H7 (cell line): ENCODE results near the gene VAPA. TPM values are rescaled to one million over a fixed set of nuclear protein-coding genes. Genes with fewer than 3 reads are reported as not detected.

Experiments used
- DNase-seq: peaks from one replicate; pipeline ENCODE4 v3.0.0; 2012
- H3K27me3 ChIP-seq: 2 replicates; pipeline ENCODE4 v1.6.0; 2011; ENCODE audit warnings: mild to moderate bottlenecking, low read length; ENCODE audit not compliant: control insufficient read depth, insufficient read depth
- H3K36me3 ChIP-seq: replicated peaks from 2 replicates; pipeline ENCODE4 v1.5.1; 2011; ENCODE audit warnings: low read length; ENCODE audit not compliant: control insufficient read depth, insufficient read depth
- H3K4me3 ChIP-seq: 2 replicates; pipeline ENCODE4 v1.5.1; 2011; ENCODE audit warnings: low read depth, mild to moderate bottlenecking, control low read depth, low read length, moderate library complexity; ENCODE audit not compliant: insufficient read depth
- total RNA-seq: library from RNA; depleted of rRNA; stranded (reverse); fragments of >200 nt; shearing (Covaris generic); gene quantifications from 2 replicates; pipeline ENCODE4 v1.2.3, GENCODE V29; 2014

VAPA gene
- total RNA-seq, 1 experiment from 2014 or later: 121 TPM

DNA sequence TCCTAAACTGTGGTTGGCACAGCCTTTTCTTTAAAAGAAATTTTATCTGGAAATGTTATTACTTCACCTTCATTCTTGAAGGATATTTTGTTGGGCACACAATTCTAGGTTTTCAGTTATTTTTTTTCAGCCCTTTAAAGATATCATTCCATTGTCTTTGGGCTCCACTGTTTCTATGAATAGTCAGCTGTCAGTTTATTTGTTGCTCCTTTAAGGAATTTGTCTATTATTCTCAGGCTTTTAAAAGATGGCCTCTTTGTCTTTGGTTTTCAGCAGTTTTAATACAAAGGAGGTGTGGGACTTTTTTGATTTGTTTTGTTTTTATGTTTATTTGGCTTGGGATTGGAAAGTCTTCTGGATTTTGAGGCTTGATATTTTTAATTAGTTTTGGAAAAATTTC lies 61.8 kb downstream of the VAPA start:
- Histone ChIP-seq H3K4me3 (no peak overlapping the region), H3K27me3 (no peaks in the 10 kb centered on the region), H3K36me3 (no peaks in the 10 kb centered on the region)
- no peak for DNase-seq

DNA sequence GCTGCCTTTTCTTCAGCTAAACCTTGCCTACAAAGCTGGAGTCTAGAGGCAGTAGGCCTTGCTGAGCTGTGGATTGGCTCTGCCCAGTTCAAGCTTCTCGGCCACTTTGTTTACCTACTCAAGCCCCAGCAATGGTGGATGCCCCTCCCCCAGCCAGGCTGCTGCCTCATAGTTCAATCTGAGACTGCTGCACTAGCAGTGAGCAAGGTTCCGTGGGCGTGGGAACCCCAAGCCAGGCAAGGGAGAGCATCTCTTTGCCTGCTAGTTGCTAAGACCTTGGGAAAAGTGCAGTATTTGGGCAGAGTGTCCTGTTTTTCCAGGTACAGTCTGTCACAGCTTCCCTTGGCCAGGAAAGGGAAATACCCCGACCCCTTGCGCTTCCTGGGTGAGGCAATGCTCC lies 68.9 kb downstream of the VAPA start:
- no peak overlapping the region for H3K4me3 ChIP-seq
- H3K36me3 ChIP-seq: no peaks in the 10 kb centered on the region
- DNase-seq: no peak
- no peaks in the 10 kb centered on the region for H3K27me3 ChIP-seq

DNA sequence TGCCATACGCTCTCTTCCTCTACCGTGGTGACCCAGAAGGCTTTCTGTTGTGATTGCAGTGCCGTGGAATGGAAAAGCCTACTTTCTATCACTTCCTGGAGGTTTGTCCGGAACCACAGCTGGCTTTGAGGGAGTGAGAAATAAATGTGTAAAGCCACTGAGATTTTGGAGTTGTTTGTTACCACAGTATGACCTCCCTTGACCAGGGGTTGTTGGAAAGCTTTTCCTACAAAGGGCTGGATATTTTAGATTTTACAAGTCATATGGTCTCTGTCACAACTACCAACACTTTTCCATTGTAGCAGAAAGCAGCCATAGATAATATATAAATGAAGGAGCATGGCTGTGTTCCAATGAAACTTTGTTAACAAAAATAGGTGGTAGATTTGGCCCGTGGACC lies 70.3 kb downstream of the VAPA start:
- Histone ChIP-seq H3K36me3 (no peaks in the 10 kb centered on the region), H3K4me3 (no peak overlapping the region), H3K27me3 (no peaks in the 10 kb centered on the region)
- no peak for DNase-seq

DNA sequence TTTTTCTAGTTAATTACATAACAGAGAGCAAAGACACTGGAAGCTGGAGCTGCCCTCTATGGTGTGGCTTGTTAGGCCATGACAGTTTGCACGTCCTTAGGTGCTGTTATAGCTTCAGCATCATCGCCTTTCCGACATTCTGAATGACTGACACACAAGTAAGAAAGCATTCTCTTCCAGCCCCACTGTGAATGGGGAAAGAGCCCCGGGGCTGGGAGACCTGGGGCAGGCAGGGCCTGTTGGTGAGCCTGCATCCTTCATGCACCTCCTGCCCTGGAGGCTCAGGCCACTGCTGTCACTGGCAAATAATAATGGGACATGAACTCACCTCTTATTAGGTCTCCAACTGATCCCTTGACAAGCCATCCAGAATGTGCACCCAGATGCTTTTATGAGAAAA lies 71.8 kb downstream of the VAPA start:
- DNase-seq: no peak
- Histone ChIP-seq H3K27me3 (no peaks in the 10 kb centered on the region), H3K4me3 (no peak overlapping the region), H3K36me3 (no peaks in the 10 kb centered on the region)

DNA sequence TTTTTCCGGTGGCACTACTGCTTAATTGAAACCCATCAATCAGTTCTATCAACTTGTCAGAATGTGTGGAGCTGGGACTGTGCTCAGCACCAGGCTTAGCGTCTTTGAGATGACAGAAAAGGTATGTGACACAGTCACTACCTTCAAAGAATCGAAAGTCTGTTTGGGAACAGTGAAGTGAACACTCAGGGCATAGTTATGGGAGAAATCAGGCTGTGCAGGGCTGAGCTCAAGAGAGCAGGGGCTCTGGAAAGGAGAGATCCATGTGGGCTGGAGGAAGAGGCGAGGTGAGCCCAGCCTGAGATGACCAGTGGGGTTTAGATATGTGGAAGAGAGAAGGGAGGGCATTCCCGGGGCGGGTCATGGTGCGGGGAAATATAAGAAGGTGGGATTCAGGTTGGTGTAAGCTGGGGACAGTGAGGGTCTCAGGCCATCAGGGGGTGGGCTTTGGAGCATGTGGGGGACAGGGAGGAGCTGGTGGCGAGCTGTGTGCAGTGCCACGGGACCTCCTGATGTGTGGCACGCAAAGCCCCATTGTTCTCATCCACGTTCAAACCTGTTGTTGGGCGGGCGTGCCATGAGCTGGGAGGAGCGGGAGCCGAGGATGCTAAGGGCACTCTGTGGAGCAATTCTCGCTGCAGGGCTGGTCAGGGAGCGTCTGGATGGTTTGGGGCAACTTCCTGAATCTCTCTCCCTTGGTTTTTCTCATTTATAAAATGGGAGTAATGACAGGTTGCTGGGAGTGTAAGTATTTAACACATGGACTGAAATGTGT lies 72.5 kb downstream of the VAPA start:
- DNase-seq: no peak
- no peaks in the 10 kb centered on the region for H3K27me3 ChIP-seq
- H3K4me3 ChIP-seq: no peak overlapping the region

DNA sequence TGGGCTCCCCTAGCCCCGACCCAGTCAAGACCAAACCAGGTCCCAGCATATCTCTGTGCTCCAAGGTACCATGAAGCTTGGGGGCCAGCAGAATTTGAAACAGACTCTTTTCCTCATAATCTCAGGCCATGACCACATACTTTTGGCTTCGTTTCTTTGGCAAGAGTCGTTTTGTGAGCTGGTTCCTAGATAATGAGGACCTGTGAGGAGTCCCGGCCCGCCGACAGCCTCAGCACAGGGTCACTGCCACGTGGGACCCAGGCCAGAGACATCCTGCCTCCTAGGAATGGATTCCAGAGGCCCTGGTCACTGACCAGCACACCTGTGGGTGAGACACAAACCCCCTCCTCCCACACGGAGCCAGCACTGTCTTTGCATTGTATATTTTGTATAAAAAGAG lies 73.5 kb downstream of the VAPA start:
- Histone ChIP-seq H3K4me3 (no peak overlapping the region), H3K36me3 (no peaks in the 10 kb centered on the region), H3K27me3 (no peaks in the 10 kb centered on the region)
- DNase-seq: peak; percentile 37

More for the DNA sequence above, 72.5 kb downstream of the VAPA start:
- H3K36me3 ChIP-seq: no peaks in the 10 kb centered on the region

DNA sequence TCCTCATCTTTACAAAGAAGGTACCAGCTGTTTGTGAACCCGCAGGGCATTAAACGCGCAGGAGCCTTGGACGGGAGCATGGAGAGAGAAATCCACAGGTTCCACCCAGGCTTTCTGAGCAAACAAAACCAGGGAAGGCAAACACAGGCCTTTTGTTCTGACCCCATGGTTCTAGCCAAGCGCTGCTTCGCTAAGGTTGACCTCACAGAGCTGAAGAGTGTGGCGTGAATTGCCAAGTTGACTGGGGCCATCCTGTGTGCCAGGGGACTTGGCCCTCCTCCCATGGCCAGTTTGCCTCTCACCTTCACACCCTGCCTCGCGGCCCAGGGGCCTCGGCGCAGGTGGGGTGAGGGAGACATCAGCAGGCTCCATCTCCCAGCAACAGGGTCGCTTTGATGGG lies 74.1 kb downstream of the VAPA start:
- Histone ChIP-seq H3K4me3 (no peak overlapping the region), H3K27me3 (no peaks in the 10 kb centered on the region), H3K36me3 (no peaks in the 10 kb centered on the region)
- peak; percentile 40 for DNase-seq

DNA sequence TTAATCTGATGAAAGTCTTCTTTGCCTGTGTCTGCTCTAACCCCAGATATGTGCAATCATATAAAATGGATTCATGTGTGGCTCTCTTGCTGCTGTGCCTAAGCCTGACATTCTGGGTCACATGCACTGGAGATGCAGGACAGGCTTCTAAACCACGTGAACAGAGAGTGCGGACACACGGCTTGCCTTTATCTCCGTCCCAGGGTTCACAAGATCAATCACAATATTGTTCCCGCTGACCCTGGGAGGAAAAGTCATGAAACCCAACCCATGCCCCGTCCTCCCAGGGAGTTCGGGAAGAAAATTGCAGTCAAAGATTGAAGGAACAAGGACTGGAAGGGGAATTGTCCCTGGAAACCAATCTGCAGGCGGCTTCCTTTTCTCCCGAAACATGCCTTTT lies 74.8 kb downstream of the VAPA start:
- H3K36me3 ChIP-seq: no peaks in the 10 kb centered on the region
- DNase-seq: no peak

DNA sequence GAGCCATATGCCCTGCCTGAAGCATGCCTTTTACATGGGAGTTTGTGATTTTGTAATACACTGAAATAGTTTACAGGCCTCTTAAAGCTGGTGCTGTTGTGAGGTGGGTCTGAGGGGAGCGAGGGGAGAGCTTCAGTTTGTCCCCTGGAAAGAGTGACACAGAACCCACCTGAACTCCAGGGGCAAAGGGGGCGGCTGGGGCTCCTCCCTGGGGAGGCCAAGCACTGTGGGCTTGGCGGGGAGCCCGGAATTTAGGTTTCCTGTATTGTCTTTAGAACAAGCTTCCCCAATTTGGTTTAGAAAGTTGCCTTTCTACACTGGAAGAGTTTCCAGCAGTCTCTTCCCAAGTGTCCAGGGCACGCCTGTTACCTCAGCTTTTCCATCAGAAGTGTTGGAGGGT lies 75.7 kb downstream of the VAPA start:
- Histone ChIP-seq H3K36me3 (no peaks in the 10 kb centered on the region), H3K27me3 (no peaks in the 10 kb centered on the region), H3K4me3 (no peak overlapping the region)
- no peak for DNase-seq

More for the DNA sequence above, 74.8 kb downstream of the VAPA start:
- Histone ChIP-seq H3K4me3 (no peak overlapping the region), H3K27me3 (no peaks in the 10 kb centered on the region)

DNA sequence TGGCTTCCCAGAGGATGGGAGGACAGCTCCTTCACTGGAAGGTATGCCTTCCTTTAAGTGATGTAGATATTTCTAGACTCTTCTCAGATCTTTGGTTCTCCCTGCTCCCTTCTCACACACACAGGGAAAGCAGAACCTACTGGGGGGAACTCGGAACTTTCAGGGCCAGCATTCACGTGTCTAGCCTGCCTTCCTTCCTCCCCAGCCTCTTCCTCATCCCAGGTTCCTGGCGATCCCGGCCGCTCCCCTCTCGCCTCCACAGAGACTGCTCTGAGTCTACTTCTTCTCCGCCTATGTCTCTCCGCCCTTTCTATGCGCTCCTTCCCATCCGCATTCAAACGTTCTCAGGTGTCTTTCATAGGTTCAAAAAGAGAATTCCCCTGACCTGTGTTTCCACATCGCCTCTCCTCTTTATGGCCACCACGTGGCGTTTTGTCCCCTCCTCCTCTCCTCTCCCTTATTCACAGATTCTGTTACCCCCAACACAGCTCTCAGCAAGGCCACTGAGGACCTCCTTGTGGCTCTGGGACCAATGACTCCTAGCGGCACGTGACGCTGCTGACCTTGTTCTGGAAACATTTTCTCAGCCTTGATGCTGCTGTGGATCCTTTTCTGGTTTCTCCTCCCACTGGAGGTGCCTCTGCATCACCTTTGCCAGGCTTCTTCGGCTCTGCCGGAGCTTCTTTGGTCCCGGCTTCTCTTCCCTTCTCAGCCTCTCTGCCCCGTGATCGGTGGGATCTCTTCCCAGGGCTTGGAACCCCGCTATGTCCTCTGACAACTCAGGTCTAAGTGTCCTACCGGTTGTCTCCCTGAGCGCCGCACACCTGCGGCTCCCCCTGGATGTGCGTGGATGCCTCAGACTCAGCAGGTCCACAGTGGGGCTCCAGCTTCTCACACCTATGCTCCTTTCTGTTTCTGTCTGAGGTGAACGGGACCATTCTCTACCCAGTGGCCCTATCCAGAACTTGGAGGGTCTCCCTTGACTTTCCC lies 77.5 kb downstream of the VAPA start:
- Histone ChIP-seq H3K27me3 (no peaks in the 10 kb centered on the region), H3K4me3 (no peak overlapping the region), H3K36me3 (no peaks in the 10 kb centered on the region)
- no peak for DNase-seq

DNA sequence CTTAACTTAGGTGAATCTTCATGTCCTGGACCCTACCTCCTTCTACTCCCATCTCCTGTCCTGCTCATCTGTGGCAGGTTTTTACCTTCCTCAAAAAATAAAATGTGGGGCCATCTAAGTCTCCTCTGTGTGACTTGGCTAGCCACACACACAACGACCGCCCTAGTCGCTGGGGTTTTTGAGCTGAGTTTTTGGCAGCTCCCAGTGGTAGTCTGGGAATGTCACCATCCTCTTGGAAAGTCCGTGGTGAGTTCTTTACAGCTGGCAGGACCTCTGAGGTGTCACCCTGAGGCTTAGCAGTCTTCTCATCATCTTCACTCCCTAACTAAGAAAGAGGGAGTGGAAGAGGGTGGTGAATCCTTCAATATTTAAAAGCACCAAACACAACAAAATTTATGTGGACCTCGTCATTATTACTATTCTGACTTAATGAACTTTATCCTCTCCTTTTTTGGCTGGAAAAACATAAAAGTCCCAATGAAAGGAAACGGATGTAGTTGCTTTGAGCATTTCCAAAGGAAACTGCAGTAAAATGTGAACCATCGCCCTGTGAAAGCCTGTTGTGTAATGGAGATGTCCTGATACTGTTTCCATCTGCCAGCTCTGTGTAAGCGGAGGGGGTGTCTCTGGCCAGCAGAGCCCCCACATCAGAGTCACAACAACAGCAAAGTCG lies 78.6 kb downstream of the VAPA start:
- Histone ChIP-seq H3K36me3 (no peaks in the 10 kb centered on the region), H3K27me3 (no peaks in the 10 kb centered on the region), H3K4me3 (no peak overlapping the region)
- no peak for DNase-seq

DNA sequence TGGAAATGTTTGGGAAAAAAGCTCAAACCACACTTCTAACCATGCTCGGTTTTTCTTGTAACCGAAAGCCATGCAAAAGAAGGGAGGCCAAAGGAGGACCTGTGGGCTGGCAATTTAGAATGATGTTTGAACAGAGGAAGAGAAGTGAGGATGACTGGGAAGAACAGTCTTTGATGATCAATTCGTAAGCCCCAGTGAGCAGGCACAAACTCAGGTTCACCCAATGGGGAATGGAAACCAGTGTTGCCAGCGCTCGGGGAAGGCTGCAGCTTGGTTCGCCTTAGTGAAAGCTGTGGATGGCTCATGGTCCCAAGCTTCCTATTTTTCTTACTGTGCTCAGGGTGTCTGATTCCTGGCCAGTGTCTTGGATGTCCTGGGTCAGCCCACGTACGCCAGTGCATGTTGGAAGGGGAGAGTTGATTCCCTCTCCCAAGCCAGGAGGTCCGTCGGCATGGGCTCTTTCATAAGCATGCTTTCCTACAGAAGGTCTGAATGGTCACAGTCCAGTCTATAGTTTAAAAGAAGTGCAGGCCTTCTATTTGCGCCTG lies 79.2 kb downstream of the VAPA start:
- Histone ChIP-seq H3K36me3 (no peaks in the 10 kb centered on the region), H3K27me3 (no peaks in the 10 kb centered on the region), H3K4me3 (no peak overlapping the region)
- DNase-seq: no peak

DNA sequence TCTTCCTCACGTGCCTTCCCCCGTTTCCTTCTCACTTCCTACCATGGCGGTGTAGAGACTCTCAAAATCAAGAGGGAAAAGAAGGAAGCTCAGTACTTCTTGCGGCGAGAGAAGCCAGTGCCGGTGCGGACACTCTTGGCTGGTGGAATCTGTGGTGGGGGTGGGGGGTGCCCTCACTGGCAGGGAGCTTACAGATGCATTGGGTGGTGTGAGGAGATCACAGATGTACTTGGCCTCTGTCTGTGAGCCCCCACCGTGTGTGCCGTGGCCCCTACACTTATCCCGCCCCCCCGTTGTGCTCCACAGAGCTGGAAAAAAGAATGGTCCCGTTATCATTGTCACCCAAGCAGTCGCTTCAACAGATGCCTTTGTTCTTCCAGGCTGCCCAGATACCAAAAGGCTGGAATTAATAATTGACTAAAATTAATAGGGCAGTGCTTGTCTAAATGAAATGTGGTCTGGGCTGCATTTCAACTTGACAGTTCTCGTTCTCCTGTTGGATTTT lies 79.8 kb downstream of the VAPA start:
- DNase-seq: no peak
- no peak overlapping the region for H3K4me3 ChIP-seq
- H3K27me3 ChIP-seq: no peaks in the 10 kb centered on the region
- no peaks in the 10 kb centered on the region for H3K36me3 ChIP-seq

DNA sequence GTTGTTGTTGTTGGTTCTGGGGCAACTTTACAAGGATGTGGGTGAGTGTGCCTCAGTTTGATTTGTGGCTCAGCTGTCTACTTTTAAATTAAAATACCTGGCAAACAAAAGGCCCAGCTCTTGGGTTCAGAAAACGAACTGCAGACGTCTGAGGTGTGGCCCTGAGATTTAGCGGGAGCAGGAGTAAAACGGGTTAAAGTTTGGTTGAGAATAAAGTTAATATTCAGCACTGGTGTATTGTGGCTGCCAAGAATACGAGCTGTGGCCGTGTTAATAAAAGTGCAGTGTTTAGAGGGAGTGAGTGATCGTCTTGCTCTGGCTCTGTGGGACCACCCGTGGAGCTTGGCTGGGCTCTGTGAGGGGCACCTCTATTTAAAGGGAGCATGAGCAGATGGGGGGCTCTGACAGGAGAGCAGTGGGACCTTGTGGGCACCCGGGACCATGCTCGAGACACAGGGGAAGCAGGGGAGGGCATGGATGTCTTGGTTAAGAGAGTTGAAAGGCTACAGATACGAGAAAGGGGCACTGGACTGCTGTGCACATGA lies 80.3 kb downstream of the VAPA start:
- no peak overlapping the region for H3K4me3 ChIP-seq
- no peak for DNase-seq
- no peaks in the 10 kb centered on the region for H3K36me3 ChIP-seq
- no peaks in the 10 kb centered on the region for H3K27me3 ChIP-seq
